Non-pigmented ciliary epithelial cell (primary cell): ENCODE data around the gene DCLK1.

ENCODE experiments used
- DNase-seq: peaks from one replicate; pipeline ENCODE4 v3.0.0-alpha.2; 2010; ENCODE audit warnings: low read depth

The DCLK1 gene

GRCh38 chr13:35744144-35744543 is 387.0 kb downstream of the DCLK1 start:
- DNase-seq, result no peak

- no peak for DNase-seq
These were observed 388.0 kb downstream of the DCLK1 start for GRCh38 chr13:35743165-35743564.

- DNase-seq, result no peak
These were observed 389.5 kb downstream of the DCLK1 start for GRCh38 chr13:35741657-35742056.

- DNase-seq, result no peak
These were observed 394.3 kb downstream of the DCLK1 start for GRCh38 chr13:35736876-35737275.

- DNase-seq, result no peak
These were observed 397.4 kb downstream of the DCLK1 start for GRCh38 chr13:35733827-35734226.

- DNase-seq, result no peak
These were observed 398.6 kb downstream of the DCLK1 start for GRCh38 chr13:35732565-35732964.

GRCh38 chr13:35731471-35731870 is 399.7 kb downstream of the DCLK1 start:
- no peak for DNase-seq

- no peak for DNase-seq
These were observed 401.1 kb downstream of the DCLK1 start for GRCh38 chr13:35729926-35730627.

- no peak for DNase-seq
These were observed 403.3 kb downstream of the DCLK1 start for GRCh38 chr13:35727881-35728280.

- no peak for DNase-seq
These were observed 406.7 kb downstream of the DCLK1 start for GRCh38 chr13:35724446-35724845.

GRCh38 chr13:35723821-35724220 is 407.4 kb downstream of the DCLK1 start:
- DNase-seq, result no peak

GRCh38 chr13:35723053-35723461 is 408.1 kb downstream of the DCLK1 start:
- no peak for DNase-seq

- DNase-seq, result no peak
These were observed 408.6 kb downstream of the DCLK1 start for GRCh38 chr13:35722458-35723052.

- DNase-seq, result no peak
These were observed 410.3 kb downstream of the DCLK1 start for GRCh38 chr13:35720690-35721554.

GRCh38 chr13:35720290-35720689 is 410.9 kb downstream of the DCLK1 start:
- DNase-seq, result no peak
